Measurements from ENCODE around the gene TASL. TPM values are rescaled to one million over a fixed set of nuclear protein-coding genes. Genes with fewer than 3 reads are reported as not detected.

Gene TASL
- total RNA-seq, 6 experiments from 2014 or later, result not detected

DNA sequence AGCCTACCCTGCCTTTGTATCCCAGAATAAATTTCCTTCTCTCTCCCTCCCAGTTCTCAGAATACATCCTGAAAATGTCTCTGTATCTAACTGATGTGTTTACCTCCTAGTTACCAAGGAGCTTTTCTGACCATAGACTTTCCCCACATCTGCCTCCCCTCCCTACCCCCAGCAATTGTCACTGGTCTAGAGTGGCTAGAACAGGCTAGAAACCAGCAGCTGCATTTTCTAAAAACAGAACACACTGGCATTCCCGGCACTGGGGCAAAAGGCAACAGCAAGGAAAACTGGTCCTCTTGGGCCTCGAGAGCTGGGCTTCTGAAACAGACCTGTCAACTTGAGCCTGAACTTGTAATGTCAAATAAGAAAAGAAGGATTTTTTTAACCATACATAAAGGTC is 16.4 kb downstream of the TASL start:
- DNase-seq, result no peak
- Mint-ChIP-seq H3K4me3 (no peak overlapping the region), H3K4me1 (ENCODE audit: low read depth) (no peaks in the 10 kb centered on the region)

DNA sequence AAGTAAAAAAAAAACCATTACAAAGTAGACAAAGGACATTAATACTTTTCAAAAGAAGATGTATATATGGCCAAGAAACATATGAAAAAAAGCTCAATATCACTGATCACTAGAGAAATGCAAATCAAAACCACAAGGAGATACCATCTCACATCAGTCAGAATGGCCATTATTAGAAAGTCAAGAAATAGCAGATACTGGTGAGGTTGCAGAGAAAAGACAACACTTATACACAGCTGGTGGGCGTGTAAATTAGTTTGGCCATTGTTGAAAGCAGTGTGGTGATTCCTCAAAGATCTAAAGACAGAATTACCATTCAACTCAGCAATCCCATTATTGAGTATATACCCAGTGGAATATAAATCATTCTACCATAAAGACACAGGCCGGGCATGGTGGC is 39.3 kb downstream of the TASL start:
- no peaks in the 10 kb centered on the region for H3K36me3 Mint-ChIP-seq (ENCODE audit: low read depth)
- no peak overlapping the region for H3K27ac Mint-ChIP-seq
- no peaks in the 10 kb centered on the region; the same call in 1 of the 2 replicates for H3K27me3 Mint-ChIP-seq (ENCODE audit: insufficient read depth)
- H3K9me3 Mint-ChIP-seq, result no peaks in the 10 kb centered on the region; the same call in 1 of the 2 replicates
- H3K4me1 Mint-ChIP-seq (ENCODE audit: low read depth), result peaks cover 4% of the 10 kb centered on the region; the same call in 1 of the 2 replicates
- H3K4me3 Mint-ChIP-seq, result no peak overlapping the region
- DNase-seq, result no peak
- TF ChIP-seq, protein P1, sequence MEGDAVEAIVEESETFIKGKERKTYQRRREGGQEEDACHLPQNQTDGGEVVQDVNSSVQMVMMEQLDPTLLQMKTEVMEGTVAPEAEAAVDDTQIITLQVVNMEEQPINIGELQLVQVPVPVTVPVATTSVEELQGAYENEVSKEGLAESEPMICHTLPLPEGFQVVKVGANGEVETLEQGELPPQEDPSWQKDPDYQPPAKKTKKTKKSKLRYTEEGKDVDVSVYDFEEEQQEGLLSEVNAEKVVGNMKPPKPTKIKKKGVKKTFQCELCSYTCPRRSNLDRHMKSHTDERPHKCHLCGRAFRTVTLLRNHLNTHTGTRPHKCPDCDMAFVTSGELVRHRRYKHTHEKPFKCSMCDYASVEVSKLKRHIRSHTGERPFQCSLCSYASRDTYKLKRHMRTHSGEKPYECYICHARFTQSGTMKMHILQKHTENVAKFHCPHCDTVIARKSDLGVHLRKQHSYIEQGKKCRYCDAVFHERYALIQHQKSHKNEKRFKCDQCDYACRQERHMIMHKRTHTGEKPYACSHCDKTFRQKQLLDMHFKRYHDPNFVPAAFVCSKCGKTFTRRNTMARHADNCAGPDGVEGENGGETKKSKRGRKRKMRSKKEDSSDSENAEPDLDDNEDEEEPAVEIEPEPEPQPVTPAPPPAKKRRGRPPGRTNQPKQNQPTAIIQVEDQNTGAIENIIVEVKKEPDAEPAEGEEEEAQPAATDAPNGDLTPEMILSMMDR (IDR thresholded peaks at IDR 0.05), result no peak

More for the DNA sequence above, 16.4 kb downstream of the TASL start:
- Mint-ChIP-seq H3K27me3 (ENCODE audit: insufficient read depth) (0 out of 2 replicates have a peak, but pooled peaks cover 1% of the 10 kb centered on the region), H3K36me3 (ENCODE audit: low read depth) (no peaks in the 10 kb centered on the region), H3K9me3 (no peaks in the 10 kb centered on the region), H3K27ac (no peak overlapping the region)
- TF ChIP-seq, protein P1 (IDR thresholded peaks at IDR 0.05), result no peak

DNA sequence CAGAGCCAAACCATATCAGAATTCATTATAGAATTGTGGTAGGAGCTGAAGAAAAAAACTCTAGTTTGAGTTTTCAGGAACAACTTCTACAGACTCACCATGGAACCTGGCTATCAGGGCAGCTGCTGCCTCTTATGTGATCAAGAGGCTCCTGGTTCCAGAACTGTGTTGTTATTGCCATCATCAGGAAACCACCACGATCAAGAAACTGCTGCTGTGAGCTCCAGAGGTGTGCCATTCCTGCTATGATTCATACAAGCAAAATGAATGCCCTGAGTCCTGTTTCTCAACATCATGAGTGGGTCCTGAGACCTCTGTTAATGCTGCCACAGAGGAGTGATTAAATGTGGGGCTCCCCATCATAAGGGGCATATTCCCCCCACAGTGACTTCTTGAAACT is 43.7 kb downstream of the TASL start:
- no peak overlapping the region for H3K4me3 Mint-ChIP-seq
- DNase-seq, result no peak
- H3K9me3 Mint-ChIP-seq, result no peaks in the 10 kb centered on the region; the same call in 1 of the 2 replicates
- no peak overlapping the region for H3K27ac Mint-ChIP-seq
- TF ChIP-seq, protein P1 (IDR thresholded peaks at IDR 0.05), result no peak
- H3K4me1 Mint-ChIP-seq (ENCODE audit: low read depth), result peaks cover 19% of the 10 kb centered on the region; the same call in 1 of the 2 replicates
- no peaks in the 10 kb centered on the region; the same call in 1 of the 2 replicates for H3K27me3 Mint-ChIP-seq (ENCODE audit: insufficient read depth)
- H3K36me3 Mint-ChIP-seq (ENCODE audit: low read depth), result no peaks in the 10 kb centered on the region

DNA sequence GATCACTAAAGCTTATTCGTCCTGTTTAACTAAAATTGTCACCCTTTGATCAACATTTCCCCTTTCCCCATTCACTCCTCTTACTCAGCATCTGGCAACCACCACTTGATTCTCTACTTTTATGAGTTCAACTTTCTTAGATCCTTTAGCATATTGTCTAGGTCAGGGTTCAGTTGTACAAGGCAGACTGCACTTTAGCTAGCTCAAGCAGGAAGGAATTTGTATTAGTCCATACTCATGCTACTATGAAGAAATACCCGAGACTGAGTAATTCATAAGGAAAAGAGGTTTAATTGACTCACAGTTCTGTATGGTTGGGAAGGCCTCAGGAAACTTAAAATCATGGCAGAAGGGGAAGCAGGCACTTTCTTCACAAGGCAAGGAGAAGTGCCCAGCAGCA is 44.3 kb downstream of the TASL start:
- no peaks in the 10 kb centered on the region; the same call in 1 of the 2 replicates for H3K27me3 Mint-ChIP-seq (ENCODE audit: insufficient read depth)
- peak; percentile 5 for DNase-seq
- peaks cover 19% of the 10 kb centered on the region; the same call in 1 of the 2 replicates for H3K4me1 Mint-ChIP-seq (ENCODE audit: low read depth)
- no peaks in the 10 kb centered on the region for H3K36me3 Mint-ChIP-seq (ENCODE audit: low read depth)
- no peak overlapping the region for H3K4me3 Mint-ChIP-seq
- H3K27ac Mint-ChIP-seq, result peak overlapping the region; percentile 2; the same call in 1 of the 2 replicates
- TF ChIP-seq, protein P1 (IDR thresholded peaks at IDR 0.05), result no peak
- H3K9me3 Mint-ChIP-seq, result no peaks in the 10 kb centered on the region; the same call in 1 of the 2 replicates

DNA sequence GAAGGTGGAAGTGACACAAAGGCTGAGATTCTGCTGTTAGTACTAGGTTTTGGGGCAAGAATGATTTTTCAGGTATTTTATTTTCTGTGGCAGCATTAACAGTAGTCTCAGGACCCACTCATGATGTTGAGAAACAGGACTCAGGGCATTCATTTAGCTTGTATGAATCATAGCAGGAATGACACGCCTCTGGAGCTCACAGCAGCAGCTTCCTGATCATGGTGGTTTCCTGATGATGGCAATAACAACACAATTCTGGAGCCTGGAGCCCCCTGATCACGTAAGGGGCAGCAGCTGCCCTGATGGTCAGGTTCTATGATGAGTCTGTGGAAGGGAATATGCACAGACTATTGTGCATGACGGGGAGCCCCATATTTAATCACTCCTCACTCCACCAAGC is 47.0 kb downstream of the TASL start:
- no peaks in the 10 kb centered on the region; the same call in 1 of the 2 replicates for H3K9me3 Mint-ChIP-seq
- TF ChIP-seq, protein P1 (IDR thresholded peaks at IDR 0.05), result no peak
- H3K4me1 Mint-ChIP-seq (ENCODE audit: low read depth), result peaks cover 19% of the 10 kb centered on the region; the same call in 1 of the 2 replicates
- peak; percentile 31 for DNase-seq
- no peak overlapping the region for H3K27ac Mint-ChIP-seq
- no peak overlapping the region for H3K4me3 Mint-ChIP-seq
- no peaks in the 10 kb centered on the region for H3K27me3 Mint-ChIP-seq (ENCODE audit: insufficient read depth)
- no peaks in the 10 kb centered on the region for H3K36me3 Mint-ChIP-seq (ENCODE audit: low read depth)
